GM21717 (cell line): Measurements from ENCODE around the gene TBC1D8.

Source experiments
- ATAC-seq: cut with Tn5 transposase; IDR thresholded peaks from one replicate; pipeline ENCODE4 v1.9.1; 2021; ENCODE audit warnings: mild to moderate bottlenecking, moderate library complexity; ENCODE audit not compliant: unreplicated experiment

Gene TBC1D8

DNA sequence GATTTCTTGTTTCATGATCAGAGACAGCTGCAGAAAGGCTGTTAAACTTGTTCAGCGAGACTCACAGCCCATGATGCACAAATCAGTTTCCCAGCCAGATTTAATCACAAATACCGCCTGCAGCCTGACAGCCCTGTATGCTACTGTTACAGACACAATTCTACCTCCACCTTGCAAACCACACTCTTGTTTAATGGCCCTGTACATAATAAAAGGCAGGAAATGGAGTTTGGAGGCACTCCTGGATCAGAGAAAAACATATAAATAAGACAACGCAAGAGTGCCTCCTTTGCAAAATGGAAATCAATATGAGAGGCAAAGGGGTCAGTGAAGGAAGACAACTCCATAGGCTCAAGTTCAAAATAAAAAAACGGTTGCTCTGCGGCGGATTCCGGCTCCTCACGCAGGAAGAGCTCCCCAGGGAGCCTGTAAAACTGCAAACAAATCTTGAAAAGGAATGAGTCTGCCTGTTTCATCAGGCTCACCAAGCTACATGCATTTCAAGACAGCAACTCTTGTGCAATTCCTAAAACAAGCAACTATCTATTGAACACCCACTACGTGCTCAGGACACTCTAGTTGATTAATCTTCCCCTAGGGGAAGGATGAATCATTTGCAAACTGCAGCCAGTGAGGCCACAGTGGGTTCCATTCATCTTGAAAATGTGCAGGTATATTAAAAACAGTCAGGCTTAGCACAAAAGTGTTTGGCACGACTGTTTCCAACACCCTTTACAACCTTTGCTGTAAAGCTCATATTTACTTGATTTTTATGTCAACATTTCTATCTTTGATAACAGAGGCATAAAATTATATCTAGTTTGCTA is 37.5 kb downstream of the TBC1D8 start:
- no peak for ATAC-seq

GRCh38 chr2:101112772-101113157 is 38.4 kb downstream of the TBC1D8 start:
- no peak for ATAC-seq

- ATAC-seq: no peak
Observed at GRCh38 chr2:101111917-101112771, 39.0 kb downstream of the TBC1D8 start.

GRCh38 chr2:101111262-101111838 is 39.8 kb downstream of the TBC1D8 start:
- ATAC-seq: no peak

GRCh38 chr2:101109451-101110118 is 41.6 kb downstream of the TBC1D8 start:
- ATAC-seq: no peak

DNA sequence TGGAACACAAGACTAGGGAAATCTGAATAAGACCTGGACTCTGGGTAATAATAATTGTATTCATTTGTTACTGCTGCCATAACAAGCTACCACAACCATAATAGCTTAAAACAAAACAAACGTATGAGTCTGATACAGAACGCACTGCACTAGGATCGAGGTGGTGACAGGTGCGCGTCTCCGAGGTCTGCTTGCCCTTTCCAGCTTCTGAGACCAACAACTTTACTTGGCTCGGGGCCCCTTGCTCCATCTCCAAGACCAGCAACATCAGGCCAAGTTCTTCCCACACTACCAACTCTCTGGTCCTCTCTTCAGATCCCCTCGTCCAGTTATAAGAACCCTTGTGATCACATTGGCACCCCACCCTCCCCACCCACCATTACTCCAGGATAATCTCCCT is 42.8 kb downstream of the TBC1D8 start:
- ATAC-seq: no peak

- no peak for ATAC-seq
Observed at GRCh38 chr2:101107241-101107640, 43.9 kb downstream of the TBC1D8 start.

DNA sequence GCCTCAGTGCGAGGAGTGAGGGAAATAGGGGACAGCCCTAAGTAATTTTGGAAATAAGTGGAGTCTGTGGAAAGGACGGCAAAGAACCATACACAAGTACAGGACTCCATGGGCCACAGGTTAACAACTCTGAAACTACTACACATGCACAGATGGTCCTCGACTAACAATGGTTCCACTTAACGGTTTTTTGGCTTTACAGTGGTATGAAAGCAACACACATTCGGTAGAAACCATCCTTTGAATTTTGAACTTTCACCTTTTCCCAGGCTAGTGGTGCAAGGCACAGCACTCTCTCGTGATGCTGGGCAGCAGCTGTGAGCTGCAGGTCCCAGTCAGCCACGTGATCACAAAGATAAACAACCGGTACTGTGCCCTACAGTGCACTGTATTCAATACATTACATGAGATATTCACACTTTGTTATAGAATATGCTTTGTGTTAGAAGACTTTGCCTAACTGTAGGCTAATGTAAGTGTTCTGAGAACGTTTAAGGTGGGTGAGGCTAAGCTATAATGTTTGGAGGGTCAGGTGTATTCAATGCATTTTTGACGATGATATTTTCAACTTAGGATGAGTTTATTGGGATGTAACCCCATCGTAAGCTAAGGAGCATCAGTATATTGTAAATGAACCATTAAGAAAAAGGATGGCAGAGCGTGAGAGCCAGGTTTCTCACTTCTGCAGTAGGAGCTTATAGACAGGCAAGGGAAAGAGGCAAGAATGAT is 44.6 kb downstream of the TBC1D8 start:
- ATAC-seq: no peak

DNA sequence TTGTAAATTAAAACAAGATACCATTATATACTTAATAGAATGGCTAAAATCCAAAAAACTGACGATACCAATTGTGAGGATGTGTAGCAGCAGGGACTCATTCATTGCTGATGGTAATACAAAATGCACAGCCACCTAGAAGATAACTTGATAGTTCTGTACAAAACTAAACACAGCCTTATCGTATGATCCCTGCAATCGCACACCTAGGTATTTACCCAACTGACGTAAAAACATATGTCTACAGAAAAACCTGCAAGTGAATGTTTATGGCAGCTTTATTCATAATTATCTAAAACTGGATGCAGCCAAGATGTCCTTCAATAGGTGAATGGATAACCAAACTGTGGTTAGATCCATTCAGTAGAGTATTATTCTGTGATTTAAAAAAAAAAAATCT is 45.5 kb downstream of the TBC1D8 start:
- no peak for ATAC-seq

- no peak for ATAC-seq
Observed at GRCh38 chr2:101097638-101098037, 53.5 kb downstream of the TBC1D8 start.

DNA sequence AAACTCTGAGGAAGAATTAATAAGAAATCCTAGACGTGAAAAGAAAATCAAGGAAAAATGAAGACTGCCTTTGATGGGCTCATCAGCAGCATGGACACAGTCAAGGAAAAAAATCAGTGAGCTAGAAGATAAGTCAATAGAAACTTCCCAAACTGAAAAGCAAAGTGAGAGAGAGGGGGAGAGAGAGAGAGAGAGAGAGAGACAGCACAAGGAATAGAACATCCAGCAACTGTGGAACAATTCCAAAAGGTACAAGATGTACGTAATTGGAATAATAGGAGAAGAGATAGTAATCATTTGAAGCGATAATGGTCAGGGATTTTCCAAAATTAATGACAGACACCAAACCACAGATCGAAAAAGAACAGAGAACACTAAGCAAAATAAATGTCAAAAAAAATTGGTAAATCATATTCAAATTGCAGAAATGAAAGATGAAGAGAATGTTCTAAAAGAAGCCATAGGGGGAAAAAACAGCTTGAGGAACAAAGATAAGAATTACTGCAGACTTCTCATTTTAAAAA is 54.5 kb downstream of the TBC1D8 start:
- ATAC-seq: no peak

DNA sequence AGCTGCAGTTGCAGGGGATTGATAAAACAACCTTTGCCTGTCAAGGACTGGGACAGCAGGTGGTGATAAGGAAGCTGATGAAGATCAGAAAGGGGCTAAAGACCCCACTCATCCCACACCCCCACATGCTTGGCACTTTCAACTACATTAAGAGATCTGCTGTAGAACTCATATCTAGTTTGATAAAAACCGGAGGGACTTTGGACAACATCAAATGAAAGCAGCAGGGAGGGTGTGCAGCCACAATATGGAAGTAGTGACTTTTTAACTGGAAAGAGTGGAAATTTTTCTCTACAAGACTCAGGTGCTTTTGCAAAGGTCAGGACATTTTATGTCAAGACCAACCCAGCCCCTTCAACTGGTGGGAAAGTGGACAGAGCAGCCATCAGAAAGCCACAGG is 56.8 kb downstream of the TBC1D8 start:
- no peak for ATAC-seq

GRCh38 chr2:101089942-101090799 is 61.0 kb downstream of the TBC1D8 start:
- ATAC-seq: no peak

DNA sequence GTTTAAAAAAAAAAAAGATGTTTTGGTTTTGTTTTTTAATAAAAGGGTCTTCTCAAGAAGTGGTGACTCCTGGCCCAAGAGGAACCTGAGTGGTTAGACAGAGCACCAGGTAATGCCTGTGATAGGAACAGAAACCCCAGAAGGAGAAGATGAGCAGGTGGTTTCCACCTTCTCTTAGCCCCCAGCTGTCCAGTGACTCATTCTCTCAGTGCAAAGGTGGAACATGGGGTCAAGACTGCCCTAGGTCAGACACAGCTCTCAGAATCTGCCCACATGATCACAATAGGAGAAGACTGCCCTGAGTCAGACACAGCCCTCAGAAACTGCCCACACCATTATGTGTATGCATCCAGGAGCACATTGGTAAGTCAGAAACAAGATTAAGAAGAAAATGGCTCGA is 61.8 kb downstream of the TBC1D8 start:
- peak; percentile 83 for ATAC-seq

DNA sequence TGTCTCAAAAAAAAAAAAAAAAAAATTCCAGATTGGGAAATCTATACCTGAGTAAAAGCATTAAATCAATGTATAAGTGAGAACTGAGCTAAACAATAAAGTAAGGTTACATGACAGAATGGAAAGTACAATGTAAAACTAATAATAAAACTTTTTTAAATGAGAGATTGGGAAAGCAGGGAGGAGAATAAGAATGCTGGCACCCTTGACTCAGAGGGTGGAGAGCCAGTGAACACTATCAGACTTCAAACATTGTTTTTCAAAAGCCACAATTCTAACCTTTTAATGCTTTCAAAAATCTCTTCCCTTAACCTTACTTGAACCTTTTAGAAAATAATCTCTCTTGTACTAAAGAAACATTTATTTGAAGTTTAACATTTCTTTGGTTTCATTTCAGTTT is 63.5 kb downstream of the TBC1D8 start:
- ATAC-seq: no peak

- ATAC-seq: no peak
Observed at GRCh38 chr2:101083613-101084012, 67.6 kb downstream of the TBC1D8 start.

- no peak for ATAC-seq
Observed at GRCh38 chr2:101082998-101083397, 68.2 kb downstream of the TBC1D8 start.

- no peak for ATAC-seq
Observed at GRCh38 chr2:101081375-101081907, 69.7 kb downstream of the TBC1D8 start.
